ENCODE results near the gene CLPTM1L.

DNA sequence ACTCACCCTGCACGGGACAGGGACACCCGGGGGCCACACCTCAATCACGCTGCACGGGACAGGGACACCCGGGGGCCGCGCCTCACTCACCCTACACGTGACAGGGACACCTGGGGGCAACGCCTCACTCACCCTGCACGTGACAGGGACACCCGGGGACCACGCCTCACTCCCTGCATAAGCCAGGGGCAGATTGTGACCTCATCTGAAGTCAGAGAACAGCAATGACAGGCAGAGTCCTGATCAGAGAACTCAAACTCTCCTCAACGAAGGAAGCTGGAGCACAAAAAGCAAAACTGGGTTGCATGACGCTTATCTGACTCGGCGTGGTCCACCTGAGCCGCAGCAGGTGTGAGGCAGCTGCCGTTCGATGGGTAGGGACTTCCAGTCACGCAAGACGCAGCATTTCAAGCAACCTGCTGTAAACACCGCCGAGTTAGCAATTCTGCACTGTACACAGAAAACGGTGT is 53.3 kb downstream of the CLPTM1L start:
- TF ChIP-seq, protein P1, sequence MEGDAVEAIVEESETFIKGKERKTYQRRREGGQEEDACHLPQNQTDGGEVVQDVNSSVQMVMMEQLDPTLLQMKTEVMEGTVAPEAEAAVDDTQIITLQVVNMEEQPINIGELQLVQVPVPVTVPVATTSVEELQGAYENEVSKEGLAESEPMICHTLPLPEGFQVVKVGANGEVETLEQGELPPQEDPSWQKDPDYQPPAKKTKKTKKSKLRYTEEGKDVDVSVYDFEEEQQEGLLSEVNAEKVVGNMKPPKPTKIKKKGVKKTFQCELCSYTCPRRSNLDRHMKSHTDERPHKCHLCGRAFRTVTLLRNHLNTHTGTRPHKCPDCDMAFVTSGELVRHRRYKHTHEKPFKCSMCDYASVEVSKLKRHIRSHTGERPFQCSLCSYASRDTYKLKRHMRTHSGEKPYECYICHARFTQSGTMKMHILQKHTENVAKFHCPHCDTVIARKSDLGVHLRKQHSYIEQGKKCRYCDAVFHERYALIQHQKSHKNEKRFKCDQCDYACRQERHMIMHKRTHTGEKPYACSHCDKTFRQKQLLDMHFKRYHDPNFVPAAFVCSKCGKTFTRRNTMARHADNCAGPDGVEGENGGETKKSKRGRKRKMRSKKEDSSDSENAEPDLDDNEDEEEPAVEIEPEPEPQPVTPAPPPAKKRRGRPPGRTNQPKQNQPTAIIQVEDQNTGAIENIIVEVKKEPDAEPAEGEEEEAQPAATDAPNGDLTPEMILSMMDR (IDR thresholded peaks at IDR 0.05): no peak
- TF ChIP-seq POLR2AphosphoS5 (IDR thresholded peaks at IDR 0.05): no peak

Measured in suprapubic skin (tissue), 3 donors.